ENCODE results near the gene NODAL. TPM values are rescaled to one million over a fixed set of nuclear protein-coding genes. Genes with fewer than 3 reads are reported as not detected.

The NODAL gene
- total RNA-seq, 1 donor from 2014 or later: not detected

Other genes with a start within 250 kb of the NODAL start
- gene PPA1, start 208.3 kb downstream of the NODAL start, total RNA-seq: 88.6 TPM
- gene NPFFR1, start 157.7 kb downstream of the NODAL start, total RNA-seq: 0.59 TPM
- 4.3 TPM for gene LRRC20, start 59.1 kb downstream of the NODAL start, total RNA-seq
- gene EIF4EBP2, start 37.5 kb downstream of the NODAL start, total RNA-seq: 36.0 TPM
- 8.6 TPM for gene PALD1, start 37.1 kb upstream of the NODAL start, total RNA-seq
- gene PRF1, start 161.1 kb upstream of the NODAL start, total RNA-seq: 0.79 TPM
- 5.2 TPM for gene ADAMTS14, start 230.8 kb upstream of the NODAL start, total RNA-seq

Measured in skin of body (tissue), 1 donor.